ENCODE data around the gene CDK5R2.

- TF ChIP-seq POLR2AphosphoS5 (IDR thresholded peaks at IDR 0.05; ENCODE audit: low read depth) (no peak), REST (IDR thresholded peaks at IDR 0.05; ENCODE audit: insufficient replicate concordance, low read depth) (no peak)
These were observed 43.2 kb downstream of the CDK5R2 start for GRCh38 chr2:219002395-219003266.
